Epithelial cell of esophagus (primary cell): ENCODE measurements around the gene FAM186B.

ENCODE experiments used
- DNase-seq: peaks from one replicate; pipeline ENCODE4 v3.0.0; 2010; ENCODE audit warnings: low read depth
- H3K4me3 ChIP-seq: 2 replicates; pipeline ENCODE4 v1.5.1; 2011; ENCODE audit warnings: mild to moderate bottlenecking, low read length, control low read depth
- CTCF ChIP-seq: IDR thresholded peaks from 2 replicates; pipeline ENCODE4 v1.5.1; 2011; ENCODE audit warnings: low read depth, mild to moderate bottlenecking, low read length, control low read depth, inconsistent platforms; ENCODE audit not compliant: insufficient read depth; ENCODE audit errors: missing control alignments

FAM186B gene

DNA sequence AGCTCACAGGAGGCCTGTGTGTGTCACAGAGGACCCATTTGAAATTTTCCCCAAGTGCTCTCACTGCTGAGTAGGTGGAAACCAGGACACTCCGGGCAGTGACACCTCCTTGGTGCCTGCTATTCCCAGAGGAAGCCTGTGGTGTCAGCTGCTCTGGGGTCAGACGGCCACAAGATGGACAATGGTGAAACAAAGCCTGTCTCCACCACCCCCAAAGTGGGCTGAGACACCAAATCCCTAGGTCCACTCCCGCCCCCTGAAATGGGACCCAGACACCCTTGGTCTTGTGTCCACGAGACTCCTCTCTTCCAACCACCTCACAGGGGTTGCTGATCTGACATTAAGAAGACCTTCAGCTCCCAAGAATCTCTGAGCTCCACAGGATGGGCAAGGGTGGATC, 59.6 kb downstream of the FAM186B start:
- H3K4me3 ChIP-seq: no peak overlapping the region
- DNase-seq: no peak
- no peak for TF ChIP-seq CTCF

GRCh38 chr12:49543914-49544815, 61.3 kb downstream of the FAM186B start:
- no peak for DNase-seq
- TF ChIP-seq CTCF: no peak
- H3K4me3 ChIP-seq: no peak overlapping the region

- no peak overlapping the region for H3K4me3 ChIP-seq
- no peak for DNase-seq
- no peak for TF ChIP-seq CTCF
Observed at GRCh38 chr12:49543221-49543913, 62.1 kb downstream of the FAM186B start.

DNA sequence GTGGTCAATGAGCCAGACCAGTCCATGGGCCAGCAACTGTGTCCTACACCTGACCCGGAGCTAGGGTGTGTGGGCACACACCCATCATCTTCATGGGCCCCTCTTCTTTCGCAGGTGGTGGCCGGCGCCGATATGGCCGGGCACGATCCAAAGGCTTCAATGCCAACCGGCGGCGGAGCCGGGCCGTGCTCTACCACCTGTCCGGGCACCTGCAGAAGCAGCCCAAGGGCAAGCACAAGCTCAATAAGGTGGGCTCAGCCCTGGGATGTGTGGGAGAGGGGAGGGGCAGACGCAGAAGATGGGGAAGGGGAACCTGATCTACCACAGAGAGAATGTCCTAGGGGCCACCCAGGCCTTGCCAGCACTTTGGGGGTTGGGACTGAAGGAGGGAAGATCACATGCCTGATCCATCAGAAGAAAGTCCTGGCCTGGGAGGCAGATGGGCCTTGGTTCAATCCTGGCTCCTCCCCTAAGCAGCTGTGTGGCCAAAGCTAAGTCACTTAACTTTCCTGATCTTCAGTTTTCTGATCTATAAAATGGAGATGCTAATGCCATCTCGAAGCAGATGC, 62.8 kb downstream of the FAM186B start:
- DNase-seq: no peak
- no peak for TF ChIP-seq CTCF
- no peak overlapping the region for H3K4me3 ChIP-seq

DNA sequence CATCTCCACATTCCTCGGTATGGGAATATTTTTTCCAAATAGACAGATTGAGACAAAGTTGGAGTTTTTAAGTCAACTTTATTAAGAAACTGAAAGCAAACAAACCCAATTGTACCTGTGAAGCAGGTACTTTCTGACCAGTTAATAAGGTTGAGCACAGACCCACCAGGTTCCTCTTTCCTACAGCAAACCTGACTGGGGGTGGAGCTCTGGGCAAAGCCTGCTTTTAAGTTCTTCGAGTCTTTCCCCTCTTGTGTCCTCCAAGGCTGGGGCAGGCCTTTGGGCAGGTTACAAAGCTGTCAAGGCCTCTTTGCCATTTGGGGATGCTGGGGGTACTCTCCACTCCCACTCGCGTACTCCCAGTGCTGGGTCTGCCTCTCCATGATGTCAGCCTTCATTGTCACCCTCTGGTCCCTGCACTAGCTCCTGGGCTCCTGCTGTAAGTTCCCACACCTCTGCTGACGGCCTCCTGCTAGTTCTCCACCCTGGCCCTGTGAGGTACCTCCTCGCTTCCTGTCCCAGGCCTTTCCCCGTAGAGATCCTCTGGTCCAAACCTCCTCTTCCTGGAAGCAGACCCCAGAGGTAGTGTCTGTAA, 63.4 kb downstream of the FAM186B start:
- no peak overlapping the region for H3K4me3 ChIP-seq
- TF ChIP-seq CTCF: no peak
- no peak for DNase-seq

DNA sequence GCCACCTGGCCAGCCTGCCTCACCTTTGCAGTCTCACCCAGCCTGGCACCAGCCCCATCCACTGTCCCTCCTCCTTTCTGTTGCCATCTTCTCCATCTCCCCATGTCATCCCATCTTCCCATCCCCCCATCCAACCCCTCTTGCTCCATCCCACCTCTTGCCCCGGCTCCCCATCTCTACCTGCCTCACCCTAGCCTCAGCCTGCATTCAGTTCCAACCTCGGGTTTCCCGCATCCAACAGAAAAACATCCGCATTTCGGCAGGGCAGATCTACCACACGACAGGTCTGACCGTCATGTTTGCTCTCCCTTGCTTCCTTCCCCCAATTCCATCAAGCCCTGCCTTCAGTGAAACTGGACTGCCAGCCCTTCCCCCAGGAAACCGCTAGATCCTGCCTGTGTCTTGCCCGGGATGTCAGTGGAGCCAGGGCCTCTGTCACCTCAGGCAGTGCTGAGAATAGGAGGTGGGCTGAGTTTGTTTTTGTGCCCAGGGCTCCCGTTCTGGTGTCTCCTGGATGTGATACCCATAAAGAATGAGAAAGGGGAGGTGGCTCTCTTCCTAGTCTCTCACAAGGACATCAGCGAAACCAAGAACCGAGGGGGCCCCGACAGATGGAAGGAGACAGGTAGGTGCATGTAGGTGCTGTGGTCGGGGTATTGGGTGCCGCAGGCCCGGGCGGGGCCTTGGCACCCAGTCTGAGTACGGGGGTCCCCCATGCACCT, 64.1 kb downstream of the FAM186B start:
- TF ChIP-seq CTCF: no peak
- H3K4me3 ChIP-seq: no peak overlapping the region
- no peak for DNase-seq
